ENCODE results near the gene SYT17.

SYT17 gene

DNA sequence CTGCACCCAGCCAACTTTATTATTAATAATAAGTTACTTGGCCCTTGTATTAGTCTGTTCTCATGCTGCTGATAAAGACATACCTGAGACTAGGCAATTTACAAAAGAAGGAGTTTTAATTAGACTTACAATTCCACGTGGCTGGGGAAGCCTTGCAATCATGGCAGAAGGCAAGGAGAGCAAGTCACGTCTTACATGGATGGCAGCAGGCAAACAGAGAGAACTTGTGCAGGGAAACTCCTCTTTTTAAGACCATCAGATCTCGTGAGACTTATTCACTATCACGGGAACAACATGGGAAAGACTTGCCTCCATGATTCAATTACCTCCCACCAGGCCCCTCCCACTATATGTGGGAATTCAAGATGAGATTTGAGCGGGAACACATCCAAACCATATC is 47.7 kb downstream of the SYT17 start:
- DNase-seq (ENCODE audit: low read depth in 2 of 2): no peak

DNA sequence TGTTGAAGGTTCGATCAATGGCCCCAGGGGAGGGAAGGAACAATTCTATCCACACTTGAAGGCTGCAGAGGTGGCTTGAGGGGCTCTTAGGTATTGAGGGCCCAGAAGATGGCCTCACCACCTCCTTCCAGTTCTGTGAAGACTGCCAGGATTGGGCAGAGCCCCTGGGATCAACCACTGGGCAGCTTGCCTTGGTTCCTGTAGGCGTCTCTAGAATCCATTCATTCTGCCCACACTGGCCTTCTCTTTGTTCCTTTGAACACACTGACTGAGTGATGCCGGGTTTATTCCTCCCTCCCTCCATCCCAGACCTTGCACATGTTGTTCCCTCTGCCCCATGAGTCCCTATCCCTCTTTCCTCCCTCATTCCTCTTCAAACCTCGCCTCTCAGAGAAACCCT is 50.5 kb downstream of the SYT17 start:
- DNase-seq (ENCODE audit: low read depth in 2 of 2): no peak

DNA sequence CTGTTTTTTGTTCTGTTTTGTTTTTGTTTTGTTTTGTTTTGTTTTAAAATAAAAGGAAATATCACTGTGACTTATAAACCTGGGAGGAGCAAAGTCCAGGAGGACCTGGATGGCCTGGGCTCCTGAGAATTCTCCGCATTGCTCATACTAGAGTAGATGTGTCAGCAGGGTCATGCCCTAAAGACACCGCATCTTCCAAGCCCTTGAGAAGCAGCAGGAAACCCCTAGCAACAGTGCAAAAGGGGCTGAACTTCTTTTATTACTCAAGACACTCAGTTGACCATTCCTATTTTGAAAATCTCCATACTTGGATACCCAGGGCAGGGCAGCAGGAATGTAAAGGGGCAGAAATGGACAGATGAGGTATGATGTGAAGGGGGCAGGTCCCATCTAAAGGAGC is 51.8 kb downstream of the SYT17 start:
- no peak for DNase-seq (ENCODE audit: low read depth in 2 of 2)

DNA sequence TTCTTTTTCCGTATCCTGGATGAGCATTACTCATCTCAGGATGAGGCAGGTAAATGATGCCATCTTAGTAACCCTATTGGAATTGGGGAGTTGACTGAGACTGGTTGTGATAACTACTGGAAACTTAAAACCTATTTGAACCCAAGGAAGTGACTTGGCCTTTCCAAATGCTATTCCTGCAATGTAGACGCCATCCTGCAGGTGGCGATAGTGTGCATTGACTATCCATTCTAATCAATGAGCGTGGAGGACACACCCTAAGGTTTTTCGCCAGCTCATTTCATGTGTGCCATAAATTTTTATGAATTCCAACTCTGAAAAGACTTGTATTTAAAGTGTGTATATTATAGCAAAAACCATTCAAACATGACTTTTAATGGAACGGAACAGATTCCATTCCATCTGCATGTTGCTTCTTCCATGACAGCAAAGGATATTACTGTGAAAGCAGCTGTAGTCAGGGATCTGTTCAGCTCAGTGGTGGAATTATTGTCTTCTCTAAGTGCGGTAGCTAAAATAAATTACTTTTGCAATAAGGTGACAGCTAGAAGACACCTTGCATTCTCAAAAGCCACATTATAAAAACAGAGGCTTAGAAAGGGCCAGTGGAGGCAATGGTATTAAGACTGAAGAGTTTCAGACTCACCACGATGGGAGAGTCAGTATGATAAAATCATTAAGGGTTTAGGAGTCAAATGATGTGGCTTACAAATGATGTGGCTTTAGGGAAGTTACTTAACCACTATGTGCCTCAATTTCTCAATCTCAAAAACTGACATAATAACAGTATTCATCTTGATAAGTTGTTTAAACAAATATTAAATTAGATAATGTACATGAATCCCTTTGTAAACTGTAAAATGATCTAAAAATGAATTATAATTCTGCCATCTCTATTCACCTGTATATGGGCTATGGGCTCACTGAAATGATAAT is 55.5 kb downstream of the SYT17 start:
- peak; percentile 33 to 51 for DNase-seq (ENCODE audit: low read depth in 2 of 2)

DNA sequence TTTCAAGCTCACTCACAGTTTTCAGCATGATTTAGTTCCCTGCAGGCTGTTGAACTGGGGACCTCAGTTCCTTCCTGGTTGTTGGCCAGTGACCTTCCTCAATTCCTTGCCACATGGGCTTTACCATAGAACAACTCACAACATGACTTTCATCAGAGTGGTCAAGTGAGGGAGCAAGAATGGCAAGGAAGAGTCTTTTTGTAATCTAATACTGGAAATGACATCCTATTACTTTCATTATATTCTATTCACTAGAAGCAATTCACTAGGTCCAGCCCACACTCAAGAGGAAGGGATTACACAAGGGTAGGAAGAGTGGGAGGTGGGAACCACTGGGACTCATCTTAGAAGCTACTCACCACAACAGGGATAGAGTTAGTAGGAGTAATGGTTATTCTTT is 57.6 kb downstream of the SYT17 start:
- no peak for DNase-seq (ENCODE audit: low read depth in 2 of 2)

DNA sequence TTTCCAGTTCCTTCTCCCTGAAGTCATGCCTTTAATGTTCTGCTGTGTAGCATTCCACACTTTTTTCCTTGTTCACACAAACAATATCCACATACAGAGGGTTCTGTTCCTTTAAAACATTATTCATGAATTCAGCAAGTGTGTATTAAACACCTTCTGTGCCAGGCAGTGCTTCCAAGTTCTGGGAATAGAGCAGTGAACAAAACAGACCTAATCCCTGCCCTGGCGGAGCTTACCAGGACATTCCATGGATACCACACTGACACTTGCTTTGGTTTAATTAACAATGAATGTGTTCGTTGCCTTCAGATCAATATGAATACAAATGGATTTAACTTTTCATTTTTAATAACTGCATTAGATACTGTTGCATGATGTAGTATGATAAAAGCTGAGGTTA is 59.6 kb downstream of the SYT17 start:
- no peak for DNase-seq (ENCODE audit: low read depth in 2 of 2)

DNA sequence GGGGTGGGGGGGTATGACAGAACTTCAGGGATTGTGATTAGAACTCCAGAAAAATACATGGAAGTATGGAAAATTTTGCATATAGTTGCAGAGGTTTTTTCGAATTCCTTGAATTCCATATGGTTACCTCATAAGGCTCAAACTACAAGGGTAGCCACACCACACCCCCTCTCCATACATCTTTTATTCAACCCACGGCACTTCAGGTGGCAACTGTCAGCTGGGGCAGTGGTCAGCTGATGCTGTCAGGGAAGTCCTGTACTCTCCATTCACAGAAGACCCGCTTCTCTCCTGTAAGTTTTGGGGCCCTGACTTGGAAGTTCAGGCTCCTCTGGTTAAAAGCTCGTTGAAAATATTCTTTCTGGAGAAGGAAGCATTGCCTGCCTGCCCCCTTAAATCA is 60.0 kb downstream of the SYT17 start:
- no peak for DNase-seq (ENCODE audit: low read depth in 2 of 2)

DNA sequence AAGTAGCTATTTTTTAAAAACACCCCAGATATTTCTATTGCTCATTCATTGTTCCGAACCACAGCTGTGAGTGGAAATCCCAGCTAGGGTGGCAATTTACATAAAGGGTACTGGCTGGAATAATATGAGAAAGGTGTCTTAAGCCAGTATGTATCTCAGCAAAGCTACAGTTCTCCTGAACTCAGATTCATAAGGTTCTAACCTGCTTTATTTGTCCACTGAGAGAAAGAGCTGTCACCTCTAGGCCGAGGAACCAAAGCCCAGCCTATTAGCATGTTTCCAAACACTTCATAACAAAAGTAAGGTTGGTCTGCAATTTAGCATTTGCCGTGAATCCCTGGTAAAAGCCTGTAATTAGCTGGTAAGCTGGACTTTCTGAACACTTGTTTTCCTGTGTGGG is 60.5 kb downstream of the SYT17 start:
- DNase-seq (ENCODE audit: low read depth in 2 of 2): no peak

DNA sequence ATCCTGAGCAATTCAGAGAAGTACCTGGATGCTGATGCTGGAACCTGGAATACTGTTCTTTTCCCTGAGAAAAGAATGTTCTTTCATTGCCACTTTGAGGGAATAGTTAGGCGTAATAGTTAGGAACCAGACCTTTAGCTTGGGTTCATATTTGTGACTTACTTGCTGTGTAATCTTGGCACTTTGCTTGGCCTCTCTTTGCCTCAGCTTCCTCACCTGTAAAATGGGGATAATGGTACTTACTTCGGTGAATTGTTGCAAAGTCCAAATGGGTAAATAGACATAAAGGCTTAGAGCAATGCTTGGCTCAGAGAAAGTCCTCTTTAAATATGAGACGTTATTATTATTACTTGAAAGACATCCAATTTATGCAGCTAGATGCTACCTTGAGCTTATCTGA is 62.5 kb downstream of the SYT17 start:
- DNase-seq (ENCODE audit: low read depth in 2 of 2): no peak

DNA sequence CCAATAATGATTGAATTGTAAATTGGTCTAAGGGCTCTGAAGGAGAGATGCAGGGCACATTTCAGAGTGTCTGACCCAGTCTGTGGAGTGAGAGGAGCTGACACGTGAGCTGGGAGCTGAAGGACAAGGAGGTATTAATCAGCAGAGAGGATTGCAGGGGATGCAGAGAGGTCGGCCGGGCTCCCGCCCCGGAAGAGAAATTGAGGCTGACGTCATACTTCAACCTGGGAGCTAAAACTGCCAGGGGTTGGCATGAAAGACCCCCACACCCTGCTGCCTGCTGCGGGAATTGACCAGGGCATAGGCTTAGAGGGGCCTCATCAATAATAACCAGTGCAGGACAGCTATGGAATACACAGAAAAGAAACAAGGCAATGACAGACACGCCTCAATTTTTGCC is 63.8 kb downstream of the SYT17 start:
- DNase-seq (ENCODE audit: low read depth in 2 of 2): no peak

DNA sequence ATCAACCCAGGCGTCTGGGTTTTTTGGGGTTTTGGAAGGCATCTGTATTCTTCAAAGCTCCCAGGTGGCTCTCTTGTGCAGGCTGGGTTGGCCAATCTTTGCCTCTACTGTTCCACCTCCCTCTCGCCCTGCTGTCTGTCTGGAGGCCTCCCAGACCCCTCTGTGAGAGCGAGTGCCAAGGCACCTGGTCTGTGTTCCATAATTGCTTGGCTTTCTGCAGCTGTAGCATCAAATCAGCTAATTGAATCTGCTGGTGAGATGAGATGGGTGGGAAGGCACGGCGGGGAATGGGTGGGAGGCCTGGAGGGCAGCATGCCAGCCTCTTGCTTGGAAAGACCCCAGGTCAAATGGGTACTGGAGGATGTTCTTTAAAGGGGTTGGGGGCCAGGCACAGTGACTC is 64.9 kb downstream of the SYT17 start:
- no peak for DNase-seq (ENCODE audit: low read depth in 2 of 2)

DNA sequence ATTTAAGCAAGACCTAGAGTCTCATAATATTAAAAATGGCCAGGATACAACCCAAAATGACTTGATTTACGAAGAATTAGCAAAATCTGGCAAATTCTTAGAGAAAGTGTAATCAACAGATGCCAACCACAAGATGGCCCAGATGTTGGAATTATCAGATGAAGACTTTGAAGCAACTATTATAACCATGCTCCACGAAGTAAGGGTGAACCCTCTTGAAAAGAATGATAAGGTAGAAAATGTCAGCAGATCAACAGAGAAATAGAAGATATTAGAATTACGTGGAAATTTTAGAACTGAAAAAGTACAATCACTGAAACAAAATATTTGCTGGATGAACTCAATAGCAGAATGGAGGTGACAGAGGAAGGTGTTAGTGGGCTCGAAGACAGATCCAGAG is 67.4 kb downstream of the SYT17 start:
- DNase-seq (ENCODE audit: low read depth in 2 of 2): no peak

DNA sequence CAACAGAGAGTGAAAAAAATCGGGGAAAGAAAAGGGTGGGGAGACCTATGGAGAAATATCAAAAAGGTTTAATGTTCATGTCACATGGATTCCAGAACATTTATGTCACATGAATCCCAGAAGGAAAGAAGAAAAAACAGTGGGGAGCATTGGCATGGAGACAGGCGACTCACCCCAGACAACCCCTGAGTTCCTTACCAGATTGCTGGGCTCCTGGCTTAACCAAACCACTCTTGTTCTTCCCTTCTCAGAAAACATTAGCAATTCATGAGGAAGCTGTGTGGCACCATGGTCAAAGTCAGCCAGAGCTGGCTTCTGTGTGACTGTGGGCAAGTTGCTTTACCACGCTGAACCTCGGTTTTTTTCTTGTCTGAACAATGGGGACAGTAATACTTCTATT is 67.8 kb downstream of the SYT17 start:
- no peak for DNase-seq (ENCODE audit: low read depth in 2 of 2)

DNA sequence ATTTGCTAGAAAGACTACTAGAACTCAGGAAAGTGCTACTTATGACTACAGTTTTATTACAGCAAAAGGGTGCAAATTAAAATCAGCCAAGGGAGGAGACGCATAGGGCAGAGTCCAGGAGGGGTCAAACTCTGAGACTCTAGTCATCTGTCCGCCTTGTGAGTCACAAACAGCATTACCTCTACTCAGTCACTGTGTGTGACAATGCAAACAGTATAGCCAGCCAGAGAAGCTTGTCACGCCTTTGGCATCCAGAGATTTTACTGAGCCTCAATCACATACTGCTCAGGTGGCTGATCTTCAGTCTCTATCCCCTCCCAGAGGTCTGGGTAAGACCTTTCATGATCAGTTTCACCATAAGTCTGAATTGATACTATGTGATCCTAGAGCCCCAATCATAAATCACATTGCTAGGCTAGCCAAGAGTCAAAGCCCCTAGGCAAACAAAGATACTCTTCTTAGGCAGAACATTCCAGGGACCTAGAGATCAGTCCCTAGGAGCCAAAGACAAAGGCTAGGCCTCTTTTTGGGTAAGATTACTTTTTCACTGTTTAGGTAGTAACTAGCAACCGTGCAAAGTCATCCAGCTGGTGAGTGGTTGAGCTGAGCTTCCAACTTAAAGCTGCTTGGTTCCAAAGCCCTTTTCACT is 68.6 kb downstream of the SYT17 start:
- no peak for DNase-seq (ENCODE audit: low read depth in 2 of 2)

DNA sequence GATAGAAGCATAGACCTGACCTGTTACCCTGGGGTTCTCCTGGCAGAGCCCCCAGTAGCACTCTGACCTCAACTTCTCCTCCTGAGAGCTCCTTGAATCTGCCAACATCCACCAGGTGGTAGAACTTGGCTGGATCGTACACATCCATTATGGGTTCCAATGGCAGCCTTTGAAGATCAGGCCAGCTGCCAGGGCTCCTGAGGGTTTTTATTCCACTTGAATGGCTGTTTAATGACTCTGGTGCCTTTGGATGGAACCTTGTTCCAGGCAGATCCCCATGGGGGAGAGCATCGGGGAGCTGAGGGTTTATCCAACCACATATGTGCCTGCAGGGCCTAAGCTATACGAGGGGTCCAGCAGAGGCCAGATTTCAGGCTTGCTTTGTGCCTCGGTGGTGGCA is 70.4 kb downstream of the SYT17 start:
- no peak for DNase-seq (ENCODE audit: low read depth in 2 of 2)

DNA sequence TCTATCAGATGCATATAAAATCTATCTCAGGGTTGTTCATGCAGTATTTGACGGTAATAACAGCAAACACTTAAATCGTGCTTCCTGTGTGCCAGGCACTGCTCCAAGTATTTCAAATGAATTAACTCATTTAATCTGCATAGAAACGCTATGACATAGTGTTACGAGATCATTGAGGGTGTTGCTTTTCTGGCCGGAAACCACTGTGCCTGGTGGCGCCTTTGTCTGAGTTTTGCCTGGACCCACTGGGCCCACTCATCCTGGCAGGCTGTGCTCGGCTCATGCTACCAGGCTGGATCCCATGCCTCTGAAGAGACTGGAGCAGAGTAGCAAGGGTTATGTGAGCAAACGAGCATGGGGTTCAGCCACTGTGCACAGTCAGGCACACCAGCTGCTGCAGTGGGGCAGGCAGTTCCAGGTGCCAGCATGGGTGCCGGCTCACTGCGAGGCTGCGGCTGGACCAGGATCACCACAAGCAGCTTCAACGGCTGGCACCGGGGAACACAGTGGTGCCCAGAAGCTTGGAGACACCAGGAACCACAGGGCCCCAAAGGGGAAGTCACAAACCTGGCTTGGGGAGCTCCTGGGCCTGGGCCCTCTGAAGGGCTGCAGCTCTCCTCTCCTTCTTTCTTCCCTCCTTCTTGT is 71.6 kb downstream of the SYT17 start:
- DNase-seq (ENCODE audit: low read depth in 2 of 2): no peak

DNA sequence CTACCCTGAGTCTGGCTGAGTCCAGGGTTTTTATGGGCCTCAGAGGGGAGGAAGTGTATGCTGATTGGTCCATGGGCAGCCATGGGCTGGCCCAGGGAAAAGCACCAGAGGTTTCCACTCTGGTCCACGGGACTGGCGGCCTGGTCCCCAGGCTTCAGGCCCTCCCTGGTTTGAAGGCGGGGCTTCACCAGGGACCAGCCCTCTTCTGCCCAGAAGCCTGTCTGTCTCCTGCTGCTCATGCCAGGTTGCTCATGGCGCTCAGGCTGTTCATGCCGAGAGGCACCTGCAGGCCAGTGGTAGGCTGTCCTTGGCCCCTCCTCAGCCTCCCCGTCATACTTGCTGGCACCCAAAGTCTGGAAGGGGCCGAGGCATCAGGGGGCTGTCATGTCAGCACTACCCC is 72.5 kb downstream of the SYT17 start:
- no peak for DNase-seq (ENCODE audit: low read depth in 2 of 2)

DNA sequence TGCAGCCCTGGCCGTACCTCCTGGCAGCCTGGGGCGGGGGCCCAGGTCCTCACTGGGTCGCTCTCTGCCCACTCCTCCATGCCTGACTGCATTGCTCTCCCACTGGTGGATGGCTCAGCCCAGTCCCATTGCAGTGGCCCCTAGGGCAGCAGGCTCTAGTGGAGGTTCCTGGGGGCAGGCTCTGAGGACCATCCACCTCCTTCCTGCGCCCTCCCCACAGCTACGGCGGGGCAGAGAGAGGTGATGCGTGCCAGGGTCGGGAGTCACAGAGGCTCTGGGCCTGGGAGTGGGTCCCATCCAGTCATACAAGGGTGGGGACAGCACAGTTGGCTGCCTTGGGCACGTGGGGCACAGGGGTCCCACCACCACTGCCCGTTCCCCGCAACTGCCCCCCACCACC is 73.5 kb downstream of the SYT17 start:
- no peak for DNase-seq (ENCODE audit: low read depth in 2 of 2)

DNA sequence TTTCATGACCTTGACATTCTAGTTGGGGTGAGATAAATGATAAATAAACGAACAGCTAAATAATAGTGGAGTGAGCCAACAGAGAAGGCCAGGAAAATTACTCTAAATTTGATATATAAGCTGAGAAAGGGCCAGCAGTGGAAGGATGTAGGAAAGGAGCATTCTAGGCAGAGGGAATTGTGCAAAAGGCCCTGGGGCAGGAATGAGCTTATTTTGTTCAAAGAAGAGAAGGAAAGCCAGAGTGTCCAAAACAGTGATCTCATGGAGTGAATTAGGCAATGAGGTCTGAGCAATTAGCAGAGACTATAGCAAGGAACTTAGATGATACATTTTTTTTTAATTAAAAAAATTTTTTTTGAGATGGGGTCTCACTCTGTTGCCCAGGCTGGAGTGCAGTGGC is 74.1 kb downstream of the SYT17 start:
- no peak for DNase-seq (ENCODE audit: low read depth in 2 of 2)

DNA sequence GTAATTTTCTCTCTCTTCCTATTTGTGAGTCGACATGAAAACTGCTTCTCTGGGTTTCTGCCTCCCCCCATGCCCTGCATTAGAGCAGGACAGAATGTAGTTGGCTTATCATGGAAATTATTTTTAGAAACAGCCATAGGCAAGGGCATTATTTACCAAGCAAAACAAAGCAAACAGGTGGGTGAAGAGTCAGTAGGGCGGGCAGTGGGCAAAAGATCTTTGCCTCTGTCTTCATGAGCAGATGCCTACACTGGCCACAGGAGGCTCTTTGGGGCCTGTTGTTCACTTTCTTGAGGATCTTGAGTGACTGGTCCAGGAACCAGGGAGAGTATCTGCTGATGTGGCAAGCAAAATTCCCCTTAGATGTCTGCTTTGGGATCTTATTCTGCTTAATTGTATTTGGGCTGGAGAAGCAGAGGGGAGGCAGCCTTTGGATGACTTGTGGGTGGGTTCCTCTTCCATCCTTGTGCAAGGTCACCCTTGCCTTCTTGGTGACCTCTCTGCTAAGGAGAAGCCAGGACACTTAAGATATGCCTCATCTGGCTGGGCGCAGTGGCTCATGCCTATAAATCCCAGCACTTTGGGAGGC is 75.0 kb downstream of the SYT17 start:
- no peak for DNase-seq (ENCODE audit: low read depth in 2 of 2)

DNA sequence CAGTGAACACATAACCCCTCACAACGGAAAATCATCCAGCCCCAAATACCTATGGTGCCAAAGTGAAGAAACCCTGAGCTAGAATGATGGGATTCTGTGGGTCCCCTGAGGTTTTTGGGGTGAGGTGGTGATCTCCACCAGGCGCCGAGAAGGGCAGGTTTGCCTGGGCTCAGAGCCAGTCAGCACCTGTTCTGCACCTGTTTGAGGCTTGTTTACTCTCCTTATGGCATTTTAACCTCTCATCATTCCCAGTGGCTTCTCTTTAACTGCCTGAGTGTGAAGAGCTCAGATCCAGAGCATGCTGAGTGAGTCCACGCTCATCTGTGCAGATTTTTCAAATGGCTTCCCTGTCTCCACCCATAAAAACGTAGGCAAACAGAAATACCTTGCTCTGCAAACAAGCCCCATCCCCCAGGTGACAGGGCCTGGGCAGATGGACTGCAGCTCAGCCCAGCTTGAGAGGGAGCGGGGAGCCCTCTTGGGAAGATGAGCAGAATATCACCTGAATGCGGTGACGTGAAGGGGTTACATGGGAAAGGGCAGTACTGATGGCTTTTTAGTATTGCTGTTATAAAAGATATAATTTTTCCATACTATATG is 77.4 kb downstream of the SYT17 start:
- DNase-seq (ENCODE audit: low read depth in 2 of 2): no peak

DNA sequence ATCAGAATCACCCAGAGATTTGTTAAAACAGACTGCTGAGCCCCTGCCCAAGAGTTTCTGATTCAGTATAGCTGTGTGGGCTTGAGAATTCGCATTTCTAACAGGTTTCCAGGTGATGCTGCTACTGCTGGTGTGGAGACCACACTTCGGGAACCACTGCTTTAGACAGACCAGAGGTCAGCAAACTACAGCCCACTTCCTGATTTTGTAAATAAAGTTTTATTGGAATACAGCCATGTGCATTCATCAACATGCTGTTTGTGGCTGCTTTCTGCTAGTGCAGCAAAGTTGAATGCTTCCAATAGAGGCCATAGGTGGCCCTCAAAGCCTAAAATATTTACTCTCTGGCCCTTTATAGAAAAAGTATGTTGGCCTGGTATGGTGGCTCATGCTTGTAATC is 84.9 kb downstream of the SYT17 start:
- no peak for DNase-seq (ENCODE audit: low read depth in 2 of 2)

All from stimulated activated CD8-positive, alpha-beta memory T cell treated with anti-CD3 and anti-CD28 coated beads, Interleukin-2, amount 100 ng/mL, for 48 hours (primary cell).